H1 (cell line): ENCODE measurements around the gene ARID5A.

ENCODE experiments used
- CTCF ChIP-seq, 3 experiments: IDR thresholded peaks; 1 replicate in 2 of 3; 2 replicates in 1 of 3; pipeline versions ENCODE4 v1.5.1 to v1.6.1; 2011; ENCODE audit warnings: low read length in 3 of 3, mild to moderate bottlenecking in 3 of 3, inconsistent platforms in 2 of 3, low read depth in 1 of 3, moderate library complexity in 1 of 3; ENCODE audit not compliant: insufficient read depth in 1 of 3; ENCODE audit errors: control extremely low read depth in 1 of 3
- EZH2 ChIP-seq: fragments of 200-600 bp; sonication (generic); IDR thresholded peaks from 2 replicates; pipeline ENCODE4 v1.7.1; 2012; ENCODE audit warnings: low read depth, mild to moderate bottlenecking, moderate library complexity, low read length, inconsistent platforms; ENCODE audit not compliant: severe bottlenecking
- HDAC2 ChIP-seq, 2 experiments: fragments of 300-600 bp in 1 of 2; sonication (generic) in 1 of 2; IDR thresholded peaks; 2 replicates each; pipeline ENCODE4 v1.6.1; 2011 to 2012; ENCODE audit warnings: low read depth in 2 of 2, low read length in 2 of 2, mild to moderate bottlenecking in 2 of 2, moderate library complexity in 2 of 2, borderline replicate concordance in 1 of 2, inconsistent platforms in 1 of 2
- RFX5 ChIP-seq: IDR thresholded peaks from 2 replicates; pipeline ENCODE4 v1.6.1; 2011; ENCODE audit warnings: low read depth, low read length, improper control_type of control experiment, borderline replicate concordance
- SIN3A ChIP-seq, 2 experiments: IDR thresholded peaks in 1 of 2; conservative IDR thresholded peaks in 1 of 2; 2 replicates each; pipeline ENCODE4 v1.6.1; 2011 to 2012; ENCODE audit warnings: low read length in 2 of 2, improper control_type of control experiment in 1 of 2, low read depth in 1 of 2, mild to moderate bottlenecking in 1 of 2
- SP1 ChIP-seq: IDR thresholded peaks from 2 replicates; pipeline ENCODE4 v1.6.1; 2011; ENCODE audit warnings: low read depth, low read length
- TEAD4 ChIP-seq: IDR thresholded peaks from 2 replicates; pipeline ENCODE4 v1.6.1; 2012; ENCODE audit warnings: low read depth, low read length, inconsistent platforms, mixed read lengths

- no peak for TF ChIP-seq CTCF (IDR thresholded peaks at IDR 0.05; ENCODE audit: control extremely low read depth in 1 of 3, insufficient read depth in 1 of 3, low read depth in 1 of 3, low read length in 3 of 3)
- TF ChIP-seq RFX5, result no peak
- TF ChIP-seq EZH2, result no peak
- no peak for TF ChIP-seq HDAC2 (IDR thresholded peaks at IDR 0.05; ENCODE audit: borderline replicate concordance in 1 of 2, low read depth in 2 of 2, low read length in 2 of 2)
- no peak for TF ChIP-seq SIN3A (conservative IDR thresholded peaks at IDR 0.05 in 1 of 2, IDR thresholded peaks at IDR 0.05 in 1 of 2; ENCODE audit: low read depth in 1 of 2, low read length in 2 of 2)
- TF ChIP-seq TEAD4, result no peak
- no peak for TF ChIP-seq SP1
Observed at GRCh38 chr2:96530474-96531357, 5.8 kb upstream of the ARID5A start.
